Neural crest cell (in vitro differentiated cells): Measurements from ENCODE around the gene EDA. TPM values are rescaled to one million over a fixed set of nuclear protein-coding genes. Genes with fewer than 3 reads are reported as not detected.
"Not testable (repeated sequence)": the region's sequence is repeated elsewhere in the genome, so short reads cannot be mapped to it uniquely, and the experiment has no call there.

Experiments used
- DNase-seq: peaks from one replicate; pipeline ENCODE4 v3.0.0; 2021; ENCODE audit warnings: low read depth, mixed read lengths, low spot score
- H3K27ac Mint-ChIP-seq: one replicate; pipeline ENCODE4 v1.8.0; 2021; ENCODE audit warnings: mild to moderate bottlenecking, mixed read lengths; ENCODE audit not compliant: unreplicated experiment
- H3K27me3 Mint-ChIP-seq: 2 replicates; pipeline ENCODE4 v1.8.0; 2021; ENCODE audit warnings: low read depth, mild to moderate bottlenecking, mixed read lengths
- H3K36me3 Mint-ChIP-seq: 2 replicates; pipeline ENCODE4 v1.8.0; 2021; ENCODE audit warnings: low read depth, mild to moderate bottlenecking, mixed read lengths
- H3K4me1 Mint-ChIP-seq: 2 replicates; pipeline ENCODE4 v1.8.0; 2021; ENCODE audit warnings: mixed read lengths
- H3K4me3 Mint-ChIP-seq: one replicate; pipeline ENCODE4 v1.8.0; 2021; ENCODE audit warnings: mild to moderate bottlenecking, mixed read lengths
- H3K9me3 Mint-ChIP-seq: 2 replicates; pipeline ENCODE4 v1.8.0; 2021; ENCODE audit warnings: mixed read lengths
- CTCF ChIP-seq: fragments of 200-600 bp; sonication (generic); conservative IDR thresholded peaks from 2 replicates; pipeline ENCODE4 v1.5.0; 2021; ENCODE audit warnings: antibody characterized with exemption, mild to moderate bottlenecking
- total RNA-seq: library from RNA; stranded (reverse); gene quantifications from 2 replicates; pipeline ENCODE4 v1.2.1, GENCODE V29; 2021

Gene EDA
- total RNA-seq, 1 donor from 2014 or later: 2.5 TPM

GRCh38 chrX:69991685-69992084 is 375.8 kb downstream of the EDA start:
- Mint-ChIP-seq H3K4me3 (no peak overlapping the region), H3K36me3 (peaks cover 3% of the 10 kb centered on the region), H3K4me1 (no peaks in the 10 kb centered on the region), H3K27ac (no peak overlapping the region), H3K27me3 (no peaks in the 10 kb centered on the region), H3K9me3 (peaks cover 9% of the 10 kb centered on the region)
- no peak for TF ChIP-seq CTCF
- DNase-seq: no peak

GRCh38 chrX:69993494-69993893 is 377.6 kb downstream of the EDA start:
- Mint-ChIP-seq H3K9me3 (peaks cover 15% of the 10 kb centered on the region), H3K4me3 (no peak overlapping the region), H3K27me3 (no peaks in the 10 kb centered on the region), H3K36me3 (peaks cover 5% of the 10 kb centered on the region), H3K4me1 (no peaks in the 10 kb centered on the region), H3K27ac (no peak overlapping the region)
- no peak for TF ChIP-seq CTCF
- no peak for DNase-seq

- Mint-ChIP-seq H3K9me3 (peaks cover 21% of the 10 kb centered on the region), H3K4me1 (no peaks in the 10 kb centered on the region), H3K27ac (no peak overlapping the region), H3K36me3 (peaks cover 5% of the 10 kb centered on the region), H3K27me3 (no peaks in the 10 kb centered on the region), H3K4me3 (no peak overlapping the region)
- no peak for TF ChIP-seq CTCF
- no peak for DNase-seq
These were observed 379.6 kb downstream of the EDA start for GRCh38 chrX:69995362-69996112.

- H3K27me3 Mint-ChIP-seq: no peaks in the 10 kb centered on the region
- no peak overlapping the region for H3K27ac Mint-ChIP-seq
- DNase-seq: no peak
- no peak overlapping the region for H3K4me3 Mint-ChIP-seq
- H3K4me1 Mint-ChIP-seq: no peaks in the 10 kb centered on the region
- H3K9me3 Mint-ChIP-seq: peaks cover 21% of the 10 kb centered on the region
- H3K36me3 Mint-ChIP-seq: peaks cover 5% of the 10 kb centered on the region
- TF ChIP-seq CTCF: no peak
These were observed 380.2 kb downstream of the EDA start for GRCh38 chrX:69996113-69996468.

GRCh38 chrX:69998299-69998698 is 382.4 kb downstream of the EDA start:
- H3K36me3 Mint-ChIP-seq, H3K27me3 Mint-ChIP-seq, H3K4me3 Mint-ChIP-seq, DNase-seq, H3K27ac Mint-ChIP-seq, H3K4me1 Mint-ChIP-seq: not testable (repeated sequence)
- peaks cover 19% of the 10 kb centered on the region for H3K9me3 Mint-ChIP-seq

GRCh38 chrX:70001269-70001668 is 385.4 kb downstream of the EDA start:
- TF ChIP-seq CTCF: no peak
- Mint-ChIP-seq H3K27ac (no peak overlapping the region), H3K4me3 (no peak overlapping the region), H3K4me1 (no peaks in the 10 kb centered on the region), H3K36me3 (peaks cover 3% of the 10 kb centered on the region), H3K9me3 (peaks cover 19% of the 10 kb centered on the region), H3K27me3 (no peaks in the 10 kb centered on the region)
- no peak for DNase-seq
